ENCODE data around the gene PCLO. TPM values are rescaled to one million over a fixed set of nuclear protein-coding genes. Genes with fewer than 3 reads are reported as not detected.

Gene PCLO
- total RNA-seq, 1 experiment from 2014 or later: 7.5 TPM

GRCh38 chr7:83001362-83002040, 161.2 kb downstream of the PCLO start:
- DNase-seq (ENCODE audit: low spot score): no peak
- in situ Hi-C loops (cut with HindIII; ENCODE audit: low sequenced_read_pairs): no loop called here

GRCh38 chr7:82998436-82998835, 164.2 kb downstream of the PCLO start:
- no peak for DNase-seq (ENCODE audit: low spot score)

GRCh38 chr7:82985144-82985802, 177.4 kb downstream of the PCLO start:
- DNase-seq (ENCODE audit: low spot score): peak; percentile 95
- in situ Hi-C loops (cut with HindIII; ENCODE audit: low sequenced_read_pairs): no loop called here

More at GRCh38 chr7:82998436-82998835, 164.2 kb downstream of the PCLO start:
- in situ Hi-C loops (cut with HindIII; ENCODE audit: low sequenced_read_pairs): no loop called here

GRCh38 chr7:82980130-82980788, 182.4 kb downstream of the PCLO start:
- no peak for DNase-seq (ENCODE audit: low spot score)
- in situ Hi-C loops (cut with HindIII; ENCODE audit: low sequenced_read_pairs): no loop called here

- DNase-seq (ENCODE audit: low spot score): no peak
- in situ Hi-C loops (cut with HindIII; ENCODE audit: low sequenced_read_pairs): no loop called here
Observed at GRCh38 chr7:82975811-82976468, 186.7 kb downstream of the PCLO start.

GRCh38 chr7:82972135-82972534, 190.5 kb downstream of the PCLO start:
- no peak for DNase-seq (ENCODE audit: low spot score)
- in situ Hi-C loops (cut with HindIII; ENCODE audit: low sequenced_read_pairs): no loop called here

- in situ Hi-C loops (cut with HindIII; ENCODE audit: low sequenced_read_pairs): no loop called here
- DNase-seq (ENCODE audit: low spot score): no peak
Observed at GRCh38 chr7:82965088-82966036, 197.3 kb downstream of the PCLO start.

- in situ Hi-C loops (cut with HindIII; ENCODE audit: low sequenced_read_pairs): no loop called here
Observed at GRCh38 chr7:82964150-82964882, 198.4 kb downstream of the PCLO start.

GRCh38 chr7:82961240-82961639, 201.4 kb downstream of the PCLO start:
- in situ Hi-C loops (cut with HindIII; ENCODE audit: low sequenced_read_pairs): no loop called here
- peak; percentile 70 for DNase-seq (ENCODE audit: low spot score)

More at GRCh38 chr7:82964150-82964882, 198.4 kb downstream of the PCLO start:
- DNase-seq (ENCODE audit: low spot score): no peak

GRCh38 chr7:82959528-82959927, 203.2 kb downstream of the PCLO start:
- in situ Hi-C loops (cut with HindIII; ENCODE audit: low sequenced_read_pairs): no loop called here
- no peak for DNase-seq (ENCODE audit: low spot score)

GRCh38 chr7:82957521-82957920, 205.2 kb downstream of the PCLO start:
- DNase-seq (ENCODE audit: low spot score): no peak
- in situ Hi-C loops (cut with HindIII; ENCODE audit: low sequenced_read_pairs): no loop called here

GRCh38 chr7:82953324-82954027, 209.2 kb downstream of the PCLO start:
- no peak for DNase-seq (ENCODE audit: low spot score)
- in situ Hi-C loops (cut with HindIII; ENCODE audit: low sequenced_read_pairs): no loop called here

- in situ Hi-C loops (cut with HindIII; ENCODE audit: low sequenced_read_pairs): no loop called here
- DNase-seq (ENCODE audit: low spot score): no peak
Observed at GRCh38 chr7:82950436-82950835, 212.2 kb downstream of the PCLO start.

GRCh38 chr7:82945480-82945879, 217.2 kb downstream of the PCLO start:
- DNase-seq (ENCODE audit: low spot score): no peak
- in situ Hi-C loops (cut with HindIII; ENCODE audit: low sequenced_read_pairs): no loop called here

- DNase-seq (ENCODE audit: low spot score): no peak
- in situ Hi-C loops (cut with HindIII; ENCODE audit: low sequenced_read_pairs): no loop called here
Observed at GRCh38 chr7:82945056-82945455, 217.6 kb downstream of the PCLO start.

- DNase-seq (ENCODE audit: low spot score): no peak
- in situ Hi-C loops (cut with HindIII; ENCODE audit: low sequenced_read_pairs): no loop called here
Observed at GRCh38 chr7:82932516-82932915, 230.2 kb downstream of the PCLO start.

- DNase-seq (ENCODE audit: low spot score): peak; percentile 79
- in situ Hi-C loops (cut with HindIII; ENCODE audit: low sequenced_read_pairs): no loop called here
Observed at GRCh38 chr7:82926477-82926876, 236.2 kb downstream of the PCLO start.

- in situ Hi-C loops (cut with HindIII; ENCODE audit: low sequenced_read_pairs): no loop called here
- no peak for DNase-seq (ENCODE audit: low spot score)
Observed at GRCh38 chr7:82925331-82925730, 237.4 kb downstream of the PCLO start.
